HG03457 (cell line): ENCODE results near the gene PTPRZ1.

Source experiments
- ATAC-seq: cut with Tn5 transposase; IDR thresholded peaks from one replicate; pipeline ENCODE4 v1.9.1; 2021; ENCODE audit warnings: moderate number of reproducible peaks; ENCODE audit not compliant: unreplicated experiment

PTPRZ1 gene

GRCh38 chr7:121953164-121953563 is 80.2 kb downstream of the PTPRZ1 start:
- ATAC-seq: no peak

- no peak for ATAC-seq
Observed at GRCh38 chr7:121953601-121954000, 80.6 kb downstream of the PTPRZ1 start.

GRCh38 chr7:121954803-121955202 is 81.8 kb downstream of the PTPRZ1 start:
- ATAC-seq: no peak

GRCh38 chr7:121957626-121958025 is 84.7 kb downstream of the PTPRZ1 start:
- ATAC-seq: no peak

GRCh38 chr7:121960678-121961077 is 87.7 kb downstream of the PTPRZ1 start:
- no peak for ATAC-seq

- ATAC-seq: no peak
Observed at GRCh38 chr7:121961089-121961867, 88.3 kb downstream of the PTPRZ1 start.

- no peak for ATAC-seq
Observed at GRCh38 chr7:121966276-121966934, 93.4 kb downstream of the PTPRZ1 start.

GRCh38 chr7:121966935-121967332 is 94.0 kb downstream of the PTPRZ1 start:
- ATAC-seq: no peak

GRCh38 chr7:121985476-121986030 is 112.6 kb downstream of the PTPRZ1 start:
- ATAC-seq: no peak

GRCh38 chr7:121992068-121992467 is 119.1 kb downstream of the PTPRZ1 start:
- no peak for ATAC-seq

GRCh38 chr7:121994625-121995410 is 121.9 kb downstream of the PTPRZ1 start:
- ATAC-seq: peak; percentile 94

GRCh38 chr7:122006687-122007086 is 133.7 kb downstream of the PTPRZ1 start:
- ATAC-seq: no peak

GRCh38 chr7:122010116-122010515 is 137.2 kb downstream of the PTPRZ1 start:
- no peak for ATAC-seq

- ATAC-seq: peak; percentile 73
Observed at GRCh38 chr7:122013065-122013464, 140.1 kb downstream of the PTPRZ1 start.

GRCh38 chr7:122013630-122014029 is 140.7 kb downstream of the PTPRZ1 start:
- ATAC-seq: no peak

GRCh38 chr7:122014697-122015096 is 141.7 kb downstream of the PTPRZ1 start:
- ATAC-seq: no peak

GRCh38 chr7:122018032-122018431 is 145.1 kb downstream of the PTPRZ1 start:
- no peak for ATAC-seq

- ATAC-seq: no peak
Observed at GRCh38 chr7:122027058-122027457, 154.1 kb downstream of the PTPRZ1 start.

- ATAC-seq: no peak
Observed at GRCh38 chr7:122033641-122034040, 160.7 kb downstream of the PTPRZ1 start.

GRCh38 chr7:122035876-122036275 is 162.9 kb downstream of the PTPRZ1 start:
- no peak for ATAC-seq

- ATAC-seq: no peak
Observed at GRCh38 chr7:122038134-122038533, 165.2 kb downstream of the PTPRZ1 start.
